Measurements from ENCODE around the gene POU6F2.

The POU6F2 gene

GRCh38 chr7:39408906-39409305, 431.2 kb downstream of the POU6F2 start:
- TF ChIP-seq, protein P1, sequence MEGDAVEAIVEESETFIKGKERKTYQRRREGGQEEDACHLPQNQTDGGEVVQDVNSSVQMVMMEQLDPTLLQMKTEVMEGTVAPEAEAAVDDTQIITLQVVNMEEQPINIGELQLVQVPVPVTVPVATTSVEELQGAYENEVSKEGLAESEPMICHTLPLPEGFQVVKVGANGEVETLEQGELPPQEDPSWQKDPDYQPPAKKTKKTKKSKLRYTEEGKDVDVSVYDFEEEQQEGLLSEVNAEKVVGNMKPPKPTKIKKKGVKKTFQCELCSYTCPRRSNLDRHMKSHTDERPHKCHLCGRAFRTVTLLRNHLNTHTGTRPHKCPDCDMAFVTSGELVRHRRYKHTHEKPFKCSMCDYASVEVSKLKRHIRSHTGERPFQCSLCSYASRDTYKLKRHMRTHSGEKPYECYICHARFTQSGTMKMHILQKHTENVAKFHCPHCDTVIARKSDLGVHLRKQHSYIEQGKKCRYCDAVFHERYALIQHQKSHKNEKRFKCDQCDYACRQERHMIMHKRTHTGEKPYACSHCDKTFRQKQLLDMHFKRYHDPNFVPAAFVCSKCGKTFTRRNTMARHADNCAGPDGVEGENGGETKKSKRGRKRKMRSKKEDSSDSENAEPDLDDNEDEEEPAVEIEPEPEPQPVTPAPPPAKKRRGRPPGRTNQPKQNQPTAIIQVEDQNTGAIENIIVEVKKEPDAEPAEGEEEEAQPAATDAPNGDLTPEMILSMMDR (conservative IDR thresholded peaks at IDR 0.05; ENCODE audit: low read depth, low read length): no peak

GRCh38 chr7:39410582-39410981, 432.9 kb downstream of the POU6F2 start:
- TF ChIP-seq, protein P1 (conservative IDR thresholded peaks at IDR 0.05; ENCODE audit: low read depth, low read length): no peak
- no peak for DNase-seq (ENCODE audit: low read depth)
- no peak overlapping the region for H3K4me3 ChIP-seq (ENCODE audit: low read depth, low read length)

More at GRCh38 chr7:39408906-39409305, 431.2 kb downstream of the POU6F2 start:
- no peak overlapping the region for H3K4me3 ChIP-seq (ENCODE audit: low read depth, low read length)
- no peak for DNase-seq (ENCODE audit: low read depth)

- TF ChIP-seq, protein P1 (conservative IDR thresholded peaks at IDR 0.05; ENCODE audit: low read depth, low read length): no peak
- peak; percentile 4 for DNase-seq (ENCODE audit: low read depth)
- peak overlapping the region; percentile 64 for H3K4me3 ChIP-seq (ENCODE audit: low read depth, low read length)
Measured at GRCh38 chr7:39413636-39414223, 436.0 kb downstream of the POU6F2 start.

GRCh38 chr7:39414224-39415035, 436.7 kb downstream of the POU6F2 start:
- peak overlapping the region; percentile 64 for H3K4me3 ChIP-seq (ENCODE audit: low read depth, low read length)
- TF ChIP-seq, protein P1 (conservative IDR thresholded peaks at IDR 0.05; ENCODE audit: low read depth, low read length): peak; percentile 2
- DNase-seq (ENCODE audit: low read depth): peak; percentile 44

DNA sequence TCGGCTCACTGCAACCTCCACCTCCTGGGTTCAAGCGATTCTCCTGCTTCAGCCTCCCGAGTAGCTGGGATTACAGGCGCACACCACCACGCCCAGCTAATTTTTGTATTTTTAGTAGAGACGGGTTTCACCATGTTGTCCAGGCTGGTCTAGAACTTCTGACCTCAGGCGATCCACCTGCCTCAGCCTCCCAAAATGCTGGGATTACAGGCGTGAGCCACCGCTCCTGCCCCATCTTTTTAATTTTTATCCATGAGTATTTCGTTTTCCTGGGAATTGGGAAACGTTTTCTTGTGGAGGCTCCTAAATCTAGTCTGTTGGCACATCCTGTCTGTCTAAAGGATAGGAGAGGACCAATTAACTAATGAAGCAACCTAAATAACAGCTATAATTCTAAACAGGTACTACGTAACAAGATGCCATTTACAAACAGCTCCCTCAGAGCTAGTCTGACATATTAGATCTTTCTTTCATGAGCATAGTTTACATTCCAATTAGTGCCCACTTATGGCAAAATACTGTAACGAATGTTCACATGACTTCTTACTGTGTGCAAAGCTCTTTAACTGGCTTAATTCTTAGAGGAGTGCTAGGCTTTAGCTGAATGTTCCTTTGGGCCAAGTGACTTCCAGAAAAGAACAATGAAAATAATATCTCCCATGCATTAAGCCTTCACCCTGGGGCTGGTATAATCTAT, 437.5 kb downstream of the POU6F2 start:
- DNase-seq (ENCODE audit: low read depth): no peak
- no peak overlapping the region for H3K4me3 ChIP-seq (ENCODE audit: low read depth, low read length)
- TF ChIP-seq, protein P1 (conservative IDR thresholded peaks at IDR 0.05; ENCODE audit: low read depth, low read length): no peak

DNA sequence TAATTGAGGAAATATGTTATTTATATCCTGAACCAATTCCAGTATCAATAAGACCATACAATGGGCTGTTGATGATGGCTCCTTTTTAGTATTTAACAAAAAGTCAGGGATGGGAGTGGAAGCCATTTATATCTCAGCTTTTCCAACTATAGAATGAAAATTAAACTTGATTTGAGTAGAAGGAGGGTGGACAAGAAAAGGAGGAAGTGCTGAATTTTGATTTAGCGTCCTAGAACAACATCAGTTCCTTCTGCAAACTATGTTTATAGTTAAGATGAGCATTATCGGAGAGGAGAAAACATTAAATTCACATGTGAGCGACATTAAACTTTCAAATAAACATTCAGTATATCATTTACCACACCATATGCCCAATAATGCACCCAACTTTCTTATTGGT, 439.2 kb downstream of the POU6F2 start:
- TF ChIP-seq, protein P1 (conservative IDR thresholded peaks at IDR 0.05; ENCODE audit: low read depth, low read length): no peak
- no peak overlapping the region for H3K4me3 ChIP-seq (ENCODE audit: low read depth, low read length)
- no peak for DNase-seq (ENCODE audit: low read depth)

Data from choroid plexus epithelial cell (primary cell).